Heart left ventricle (tissue), 16 donors: ENCODE data around the gene CTDP1. TPM values are rescaled to one million over a fixed set of nuclear protein-coding genes. Genes with fewer than 3 reads are reported as not detected.

Source experiments
- ATAC-seq, 4 donors: fragments of 200-7000 bp; cut with Tn5 transposase; one replicate each; pipeline ENCODE4 v1.9.1; 2020 to 2022; ENCODE audit warnings: moderate library complexity in 4 of 4, mild to moderate bottlenecking in 3 of 4, moderate number of reproducible peaks in 1 of 4
- DNase-seq, 5 donors: peaks; one replicate each; pipeline ENCODE4 v3.0.0-alpha.2; 2020
- H3K27ac ChIP-seq, 12 donors: fragments of 200-600 bp; sonication (generic) in 4 of 12; one replicate each; pipeline versions ENCODE4 v1.5.0 to v1.8.0; 2016 to 2022; ENCODE audit warnings: mild to moderate bottlenecking in 2 of 12
- H3K27me3 ChIP-seq, 9 donors: fragments of 200-600 bp; sonication (generic) in 2 of 9; one replicate each; pipeline versions ENCODE4 v1.5.1 to v1.8.0; 2016 to 2022; ENCODE audit warnings: mild to moderate bottlenecking in 3 of 9
- H3K36me3 ChIP-seq, 9 donors: fragments of 200-600 bp; sonication (generic) in 2 of 9; one replicate each; pipeline versions ENCODE4 v1.5.0 to v1.8.0; 2018 to 2022; ENCODE audit warnings: mild to moderate bottlenecking in 2 of 9
- H3K4me1 ChIP-seq, 12 donors: fragments of 200-600 bp; sonication (generic) in 4 of 12; one replicate each; pipeline versions ENCODE4 v1.5.0 to v1.8.0; 2016 to 2022; ENCODE audit warnings: mild to moderate bottlenecking in 3 of 12
- H3K4me3 ChIP-seq, 12 donors: fragments of 200-600 bp; sonication (generic) in 4 of 12; one replicate each; pipeline versions ENCODE4 v1.5.0 to v1.8.0; 2017 to 2022; ENCODE audit warnings: mild to moderate bottlenecking in 9 of 12, moderate library complexity in 4 of 12
- H3K9me3 ChIP-seq, 12 donors: fragments of 200-600 bp; sonication (generic) in 4 of 12; one replicate each; pipeline versions ENCODE4 v1.5.0 to v1.8.0; 2016 to 2022; ENCODE audit warnings: mild to moderate bottlenecking in 1 of 12
- POLR2A ChIP-seq, 2 donors: fragments of 450-650 bp; IDR thresholded peaks; one replicate each; pipeline ENCODE4 v1.6.1; 2017; ENCODE audit warnings: antibody characterized with exemption in 2 of 2, mild to moderate bottlenecking in 2 of 2, moderate library complexity in 2 of 2
- WGBS, 4 donors: extraction: QIAGEN DNeasy Blood & Tissue Kit in 2 of 4; methylation state at CpG; one replicate each; pipeline versions ENCODE4 v1.1.5 to v1.1.7; 2013 to 2018; 5-methylcytosine and 5-hydroxymethylcytosine counted together
- intact Hi-C, 10 donors: fragments of 100-400 bp; cut with DNase I; formaldehyde crosslinking; loops; one replicate each; pipeline versions ENCODE4 v1.11.1 to v1.14.2; 2022
- polyA plus RNA-seq, 2 donors: library from polyadenylated mRNA; stranded (reverse); fragments of 200-250 nt; gene quantifications; one replicate each; pipeline ENCODE4 v1.2.3, GENCODE V29; 2013
- total RNA-seq, 9 donors: library from RNA; depleted of rRNA in 2 of 9; stranded (reverse); fragments of >200 nt in 2 of 9; fragmentation: NEBNext Ultra II Directional in 3 of 9; extraction: Animal tissue kit (Norgen Biotek cat#: 25700) in 3 of 9; gene quantifications; one replicate each; pipeline versions ENCODE4 v1.1.0 to v1.2.4, GENCODE V29; 2016 to 2023
- TF ChIP-seq, protein P1 (sequence below), 12 donors: fragments of 200-600 bp; sonication (generic) in 4 of 12; IDR thresholded peaks; one replicate each; pipeline versions ENCODE4 v1.5.0 to v1.8.0; 2018 to 2022; ENCODE audit warnings: antibody characterized with exemption in 12 of 12, mild to moderate bottlenecking in 5 of 12
- donor health status: ischemic (EF 13 %, LVEDD 7.1; RV severe dilation, severe dysfunction).
- donor health status: healthy with polysubstance abuse.
- donor health status: DM: no; HTN: yes; CAD: no.
- donor health status: DM: no; HTN: no; CAD: no.
- donor health status: ischemic (EF 25% LVEDD 6.9; RV normal size, moderate dysfunction).
- donor health status: ischemic (EF 25% LVEDD 5.7; RV mildly dilated, moderate dysfunction).
- donor health status: healthy.
- donor health status: DM: yes; HTN: yes; CAD: no.
- donor health status: ischemic (EF 35%, LVEDD 5.7; RV mildly dilated, moderate dysfunction).
- donor health status: nonischemic (EF 11% LVEDD 7.7; RV severe dilation, severe dysfunction).
- donor health status: DM: yes; HTN: yes; CAD: no.
- donor health status: PGD.
- donor health status: ischemic (EF 29% LVEDD 5.4; RV normal size, mild dysfunction).
- donor health status: nonischemic (EF 23%, LVEDD 6.1; RV moderate dilation, normal function).

CTDP1 gene
- total and polyA plus RNA-seq, 11 donors, result 6.0 to 17.1 (median 10.3) TPM

DNA sequence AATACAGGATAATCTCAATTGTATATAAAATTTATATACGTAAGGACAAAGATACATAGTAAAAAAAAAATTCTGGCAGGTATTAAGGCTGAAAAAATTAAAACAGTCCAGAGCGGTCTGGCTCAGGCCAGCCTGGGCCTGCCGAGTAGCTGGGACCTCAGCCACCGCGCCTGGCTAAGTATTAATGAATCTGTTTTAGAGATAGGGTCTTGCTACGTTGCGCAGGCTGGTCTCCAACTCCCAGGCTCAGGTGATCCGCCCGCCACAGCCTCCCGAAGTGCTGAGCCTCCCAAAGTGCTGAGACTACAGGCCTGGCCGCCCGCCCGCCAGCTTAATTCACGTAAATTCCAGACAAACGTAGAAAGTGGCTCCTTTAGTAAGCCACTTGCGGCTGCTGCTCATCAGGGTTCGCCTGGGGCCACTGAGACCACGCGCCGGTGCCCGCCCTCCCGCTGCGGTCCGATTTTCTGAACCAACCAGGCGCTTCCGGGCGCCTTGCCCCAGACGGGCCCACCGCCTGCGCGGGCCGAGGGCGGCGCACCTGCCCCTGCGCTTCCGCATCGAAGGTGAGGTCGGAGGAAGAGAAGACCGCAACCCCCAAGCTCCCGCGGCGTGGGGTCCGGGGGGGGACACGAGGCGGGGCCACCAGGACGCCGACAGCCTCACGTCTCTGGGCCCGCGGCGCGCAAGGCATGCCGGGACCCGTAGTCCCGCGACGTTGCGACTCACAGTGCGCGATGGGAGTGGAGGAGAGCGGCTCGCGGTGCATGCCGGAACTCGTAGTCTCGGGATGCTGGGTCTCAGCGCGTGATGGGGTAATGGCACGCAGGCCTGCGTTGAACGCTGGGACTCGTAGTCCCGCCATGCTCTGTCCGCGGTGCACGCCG, 695 bp upstream of the CTDP1 start:
- peak; percentile 98 to 99 (median 98) for ATAC-seq
- WGBS, 4 donors, result 1% methylated on average over 46 to 77 of the region's 77 CpGs
- TF ChIP-seq, protein P1, sequence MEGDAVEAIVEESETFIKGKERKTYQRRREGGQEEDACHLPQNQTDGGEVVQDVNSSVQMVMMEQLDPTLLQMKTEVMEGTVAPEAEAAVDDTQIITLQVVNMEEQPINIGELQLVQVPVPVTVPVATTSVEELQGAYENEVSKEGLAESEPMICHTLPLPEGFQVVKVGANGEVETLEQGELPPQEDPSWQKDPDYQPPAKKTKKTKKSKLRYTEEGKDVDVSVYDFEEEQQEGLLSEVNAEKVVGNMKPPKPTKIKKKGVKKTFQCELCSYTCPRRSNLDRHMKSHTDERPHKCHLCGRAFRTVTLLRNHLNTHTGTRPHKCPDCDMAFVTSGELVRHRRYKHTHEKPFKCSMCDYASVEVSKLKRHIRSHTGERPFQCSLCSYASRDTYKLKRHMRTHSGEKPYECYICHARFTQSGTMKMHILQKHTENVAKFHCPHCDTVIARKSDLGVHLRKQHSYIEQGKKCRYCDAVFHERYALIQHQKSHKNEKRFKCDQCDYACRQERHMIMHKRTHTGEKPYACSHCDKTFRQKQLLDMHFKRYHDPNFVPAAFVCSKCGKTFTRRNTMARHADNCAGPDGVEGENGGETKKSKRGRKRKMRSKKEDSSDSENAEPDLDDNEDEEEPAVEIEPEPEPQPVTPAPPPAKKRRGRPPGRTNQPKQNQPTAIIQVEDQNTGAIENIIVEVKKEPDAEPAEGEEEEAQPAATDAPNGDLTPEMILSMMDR (IDR thresholded peaks at IDR 0.05), result no peak
- peak in 1 of 2 donors; percentile 54 for TF ChIP-seq POLR2A (IDR thresholded peaks at IDR 0.05)
- peak; percentile 99 to 100 (median 99) for DNase-seq
- Histone ChIP-seq H3K4me3 (peak overlapping the region; percentile 61 to 99 (median 88)), H3K36me3 (peaks cover 0 to 14% (median 4%) of the 10 kb centered on the region in 9 donors), H3K4me1 (peaks cover 6 to 56% (median 31%) of the 10 kb centered on the region in 12 donors), H3K27ac (peak overlapping the region; percentile 94 to 100 (median 99)), H3K9me3 (no peaks in the 10 kb centered on the region), H3K27me3 (no peaks in the 10 kb centered on the region)
- intact Hi-C loops, result loop anchor here in 3 of 10 donors (2.0 to 5.0 kb wide), 2 partner anchors 353 to 356 kb away; partner anchors contain the start of gene RBFA (in 3 of the 3)

GRCh38 chr18:79680100-79680879, 687 bp downstream of the CTDP1 start:
- Histone ChIP-seq H3K9me3 (no peaks in the 10 kb centered on the region), H3K4me3 (peak overlapping the region; percentile 61 to 99 (median 88)), H3K4me1 (peaks cover 6 to 64% (median 32%) of the 10 kb centered on the region in 12 donors), H3K27ac (peak overlapping the region; percentile 94 to 100 (median 99)), H3K36me3 (peaks cover 0 to 14% (median 4%) of the 10 kb centered on the region in 9 donors), H3K27me3 (no peaks in the 10 kb centered on the region)
- 5 to 25% (median 6%) methylated on average over 13 to 54 of the region's 54 CpGs for WGBS, 4 donors
- intact Hi-C loops, result loop anchor here in 2 of 10 donors (10.0 kb wide), 1 partner anchor 275 kb away; the partner anchor contains the start of gene SLC66A2 (in 2 of the 2)
- ATAC-seq (no peak), DNase-seq (peak in 1 of 5 donors; percentile 71)
- TF ChIP-seq, protein P1 (IDR thresholded peaks at IDR 0.05), result peak in 2 of 12 donors; percentile 6
- no peak for TF ChIP-seq POLR2A (IDR thresholded peaks at IDR 0.05)

- H3K4me1 ChIP-seq, result peaks cover 6 to 66% (median 32%) of the 10 kb centered on the region in 12 donors
- TF ChIP-seq, protein P1 (IDR thresholded peaks at IDR 0.05), result no peak
- TF ChIP-seq POLR2A (IDR thresholded peaks at IDR 0.05), result no peak
- peak overlapping the region in 11 of 12 donors; percentile 61 to 99 (median 91) for H3K4me3 ChIP-seq
- DNase-seq (no peak), ATAC-seq (no peak)
- no peaks in the 10 kb centered on the region for H3K9me3 ChIP-seq
- H3K36me3 ChIP-seq, result peaks cover 0 to 14% (median 3%) of the 10 kb centered on the region in 9 donors
- 62 to 75% (median 71%) methylated on average over 13 to 20 of the region's 20 CpGs for WGBS, 4 donors
- no peaks in the 10 kb centered on the region for H3K27me3 ChIP-seq
- intact Hi-C loops, result loop anchor here in 2 of 10 donors (10.0 kb wide), 1 partner anchor 274 kb away; the partner anchor contains the start of gene SLC66A2 (in 2 of the 2)
- peak overlapping the region in 1 of 12 donors; percentile 98 for H3K27ac ChIP-seq
These were observed 1.3 kb downstream of the CTDP1 start for GRCh38 chr18:79680891-79681339.
